ENCODE results near the gene CD81. TPM values are rescaled to one million over a fixed set of nuclear protein-coding genes. Genes with fewer than 3 reads are reported as not detected.

The CD81 gene
- total RNA-seq, 1 experiment from 2014 or later = 183 TPM

GRCh38 chr11:2400069-2400761, 23.1 kb downstream of the CD81 start, which contains the start of gene TSSC4:
Gene TSSC4, plus strand, starts transcription at chr11:2400750. Its CDS starts 1,884 bp downstream, at chr11:2402634.
- Mint-ChIP-seq H3K36me3 (ENCODE audit: insufficient read depth, unreplicated experiment) (peaks cover 36% of the 10 kb centered on the region), H3K27me3 (ENCODE audit: insufficient read depth, unreplicated experiment) (no peaks in the 10 kb centered on the region), H3K9me3 (ENCODE audit: unreplicated experiment) (no peaks in the 10 kb centered on the region), H3K4me1 (ENCODE audit: insufficient read depth, unreplicated experiment) (no peaks in the 10 kb centered on the region), H3K4me3 (ENCODE audit: unreplicated experiment) (peak within 1 kb of the TSS; percentile 86), H3K27ac (ENCODE audit: low read depth, unreplicated experiment) (peak within 1 kb of the TSS; percentile 94)
- peak; percentile 95 for TF ChIP-seq CTCF (IDR thresholded peaks at IDR 0.05; ENCODE audit: unreplicated experiment)
- BruUV-seq (replicated peaks) = no TSS peak
- intact Hi-C loops (cut with micrococcal nuclease) = loop anchor here (1.0 kb wide), 2 partner anchors 19 to 95 kb away; no protein-coding TSS in a partner anchor
- peak; percentile 100 for DNase-seq (ENCODE audit: unreplicated experiment)
- ChIA-PET CTCF (interaction anchor here (0.5 to 3.5 kb wide), 16 partner anchors 10 to 487 kb away, joined by 3 to 28 read pairs (median 4); no protein-coding TSS in a partner anchor), POLR2A (interaction anchor here (0.6 to 3.2 kb wide), 22 partner anchors 9 to 769 kb away, joined by 3 to 30 read pairs (median 4); partner anchors contain the start of genes CD81, NAP1L4, PHLDA2 and TNNI2)

- TF ChIP-seq CTCF (IDR thresholded peaks at IDR 0.05; ENCODE audit: unreplicated experiment) = no peak
- CTCF ChIA-PET = interaction anchor here (0.6 to 3.5 kb wide), 15 partner anchors 10 to 1485 kb away, joined by 3 to 28 read pairs (median 3); no protein-coding TSS in a partner anchor
- intact Hi-C loops (cut with micrococcal nuclease) = loop anchor here (1.0 kb wide), 2 partner anchors 18 to 96 kb away; no protein-coding TSS in a partner anchor
- Mint-ChIP-seq H3K4me3 (ENCODE audit: unreplicated experiment) (peak overlapping the region; percentile 86), H3K27me3 (ENCODE audit: insufficient read depth, unreplicated experiment) (no peaks in the 10 kb centered on the region), H3K27ac (ENCODE audit: low read depth, unreplicated experiment) (peak overlapping the region; percentile 94), H3K4me1 (ENCODE audit: insufficient read depth, unreplicated experiment) (no peaks in the 10 kb centered on the region), H3K9me3 (ENCODE audit: unreplicated experiment) (no peaks in the 10 kb centered on the region), H3K36me3 (ENCODE audit: insufficient read depth, unreplicated experiment) (peaks cover 35% of the 10 kb centered on the region)
- POLR2A ChIA-PET = interaction anchor here (0.6 to 3.2 kb wide), 20 partner anchors 9 to 768 kb away, joined by 3 to 30 read pairs (median 4); partner anchors contain the start of genes CD81, NAP1L4 and PHLDA2
- BruUV-seq (replicated peaks) = TSS peak; percentile 55
- DNase-seq (ENCODE audit: unreplicated experiment) = no peak
These were observed 23.8 kb downstream of the CD81 start for GRCh38 chr11:2400762-2401435.

- Mint-ChIP-seq H3K27me3 (ENCODE audit: insufficient read depth, unreplicated experiment) (no peaks in the 10 kb centered on the region), H3K4me1 (ENCODE audit: insufficient read depth, unreplicated experiment) (no peaks in the 10 kb centered on the region), H3K27ac (ENCODE audit: low read depth, unreplicated experiment) (peak overlapping the region; percentile 94), H3K36me3 (ENCODE audit: insufficient read depth, unreplicated experiment) (peaks cover 29% of the 10 kb centered on the region), H3K9me3 (ENCODE audit: unreplicated experiment) (no peaks in the 10 kb centered on the region), H3K4me3 (ENCODE audit: unreplicated experiment) (peak overlapping the region; percentile 86)
- POLR2A ChIA-PET = interaction anchor here (0.7 to 3.2 kb wide), 9 partner anchors 11 to 486 kb away, joined by 3 to 30 read pairs (median 6); partner anchors contain the start of gene CD81
- BruUV-seq (replicated peaks) = no TSS peak
- no peak for TF ChIP-seq CTCF (IDR thresholded peaks at IDR 0.05; ENCODE audit: unreplicated experiment)
- intact Hi-C loops (cut with micrococcal nuclease) = no loop called here
- DNase-seq (ENCODE audit: unreplicated experiment) = no peak
- CTCF ChIA-PET = interaction anchor here (0.6 to 3.5 kb wide), 9 partner anchors 10 to 1486 kb away, joined by 3 to 28 read pairs (median 3); no protein-coding TSS in a partner anchor
These were observed 24.4 kb downstream of the CD81 start for GRCh38 chr11:2401436-2401984.
